ENCODE measurements around the gene PRELID1. TPM values are rescaled to one million over a fixed set of nuclear protein-coding genes. Genes with fewer than 3 reads are reported as not detected.
"Not testable (repeated sequence)": the region's sequence is repeated elsewhere in the genome, so short reads cannot be mapped to it uniquely, and the experiment has no call there.

Gene PRELID1
- total and polyA plus RNA-seq, 7 experiments from 2014 or later = 49.0 to 177 (median 84.5) TPM

GRCh38 chr5:177339107-177339638 is 35.6 kb downstream of the PRELID1 start:
- Histone ChIP-seq H3K27ac (ENCODE audit: low read depth, low read length) (no peak overlapping the region), H3K27me3 (ENCODE audit: control insufficient read depth in 2 of 2, insufficient read depth in 2 of 2, low read length in 2 of 2) (no peaks in the 10 kb centered on the region), H3K4me1 (ENCODE audit: control insufficient read depth in 2 of 2, insufficient read depth in 2 of 2, low read length in 2 of 2) (no peaks in the 10 kb centered on the region), H3K4me3 (ENCODE audit: low read length) (no peak overlapping the region), H3K9me3 (ENCODE audit: control insufficient read depth in 2 of 3, low read length in 3 of 3) (no peaks in the 10 kb centered on the region), H3K36me3 (ENCODE audit: control insufficient read depth in 2 of 3, insufficient read depth in 3 of 3, low read length in 3 of 3) (peaks cover 7 to 77% (median 38%) of the 10 kb centered on the region in 3 experiments)
- H3K27me3 Mint-ChIP-seq = no peaks in the 10 kb centered on the region
- intact Hi-C loops (cut with micrococcal nuclease) = no loop called here
- H3K9me3 Mint-ChIP-seq = peaks cover 0 to 3% (median 0%) of the 10 kb centered on the region in 11 donors
- peaks cover 5 to 25% (median 23%) of the 10 kb centered on the region in 7 donors for H3K4me1 Mint-ChIP-seq
- H3K36me3 Mint-ChIP-seq = peaks cover 14 to 47% (median 27%) of the 10 kb centered on the region in 5 donors
- ATAC-seq (no peak), DNase-seq (no peak)
- no peak overlapping the region for H3K4me3 Mint-ChIP-seq
- POLR2A ChIA-PET = no interaction called here
- CTCF ChIA-PET = no interaction called here
- peak overlapping the region in 2 of 9 donors; percentile 32 to 33 for H3K27ac Mint-ChIP-seq

- H3K27me3 ChIP-seq (ENCODE audit: control insufficient read depth in 2 of 2, insufficient read depth in 2 of 2, low read length in 2 of 2); intact Hi-C loops (cut with micrococcal nuclease); DNase-seq; H3K9me3 ChIP-seq (ENCODE audit: control insufficient read depth in 2 of 3, low read length in 3 of 3); H3K4me1 ChIP-seq (ENCODE audit: control insufficient read depth in 2 of 2, insufficient read depth in 2 of 2, low read length in 2 of 2); ATAC-seq; H3K27ac Mint-ChIP-seq; CTCF ChIA-PET; H3K9me3 Mint-ChIP-seq; H3K27ac ChIP-seq (ENCODE audit: low read depth, low read length); H3K4me3 Mint-ChIP-seq; POLR2A ChIA-PET; H3K4me3 ChIP-seq (ENCODE audit: low read length); H3K27me3 Mint-ChIP-seq: not testable (repeated sequence)
- H3K36me3 Mint-ChIP-seq = peaks cover 13 to 37% (median 17%) of the 10 kb centered on the region in 5 donors
- H3K4me1 Mint-ChIP-seq = peaks cover 18 to 44% (median 43%) of the 10 kb centered on the region in 7 donors
- peaks cover 7 to 60% (median 8%) of the 10 kb centered on the region in 3 experiments for H3K36me3 ChIP-seq (ENCODE audit: control insufficient read depth in 2 of 3, insufficient read depth in 3 of 3, low read length in 3 of 3)
Measured at GRCh38 chr5:177343000-177343399, 39.4 kb downstream of the PRELID1 start.

GRCh38 chr5:177343777-177344176 is 40.2 kb downstream of the PRELID1 start:
- Mint-ChIP-seq H3K27ac (peak overlapping the region in 1 of 9 donors; percentile 57), H3K4me1 (peaks cover 18 to 44% (median 44%) of the 10 kb centered on the region in 7 donors), H3K9me3 (peaks cover 0 to 3% (median 0%) of the 10 kb centered on the region in 11 donors), H3K27me3 (no peaks in the 10 kb centered on the region), H3K4me3 (peak overlapping the region in 2 of 10 donors; percentile 6 to 18), H3K36me3 (peaks cover 13 to 37% (median 17%) of the 10 kb centered on the region in 5 donors)
- Histone ChIP-seq H3K4me1 (ENCODE audit: control insufficient read depth in 2 of 2, insufficient read depth in 2 of 2, low read length in 2 of 2) (peaks cover 8 to 9% of the 10 kb centered on the region in 2 donors), H3K27ac (ENCODE audit: low read depth, low read length) (no peak overlapping the region), H3K36me3 (ENCODE audit: control insufficient read depth in 2 of 3, insufficient read depth in 3 of 3, low read length in 3 of 3) (peaks cover 6 to 52% (median 7%) of the 10 kb centered on the region in 3 experiments), H3K27me3 (ENCODE audit: control insufficient read depth in 2 of 2, insufficient read depth in 2 of 2, low read length in 2 of 2) (no peaks in the 10 kb centered on the region), H3K9me3 (ENCODE audit: control insufficient read depth in 2 of 3, low read length in 3 of 3) (no peaks in the 10 kb centered on the region), H3K4me3 (ENCODE audit: low read length) (no peak overlapping the region)
- DNase-seq = no peak
- ChIA-PET CTCF (interaction anchor here (0.7 to 0.8 kb wide), 2 partner anchors 26 to 776 kb away, joined by 3 read pairs; no protein-coding TSS in a partner anchor), POLR2A (interaction anchor here (1.1 kb wide), 1 partner anchor 12 kb away, joined by 4 read pairs; no protein-coding TSS in a partner anchor)
- no peak for ATAC-seq
- intact Hi-C loops (cut with micrococcal nuclease) = no loop called here

GRCh38 chr5:177344891-177345290 is 41.3 kb downstream of the PRELID1 start:
- Mint-ChIP-seq H3K9me3 (peaks cover 0 to 1% (median 0%) of the 10 kb centered on the region in 11 donors), H3K4me3 (peak overlapping the region in 1 of 10 donors; percentile 48), H3K4me1 (peaks cover 25 to 49% (median 46%) of the 10 kb centered on the region in 7 donors), H3K27me3 (no peaks in the 10 kb centered on the region), H3K36me3 (peaks cover 10 to 38% (median 19%) of the 10 kb centered on the region in 5 donors), H3K27ac (no peak overlapping the region)
- POLR2A ChIA-PET = no interaction called here
- CTCF ChIA-PET = no interaction called here
- no peak for ATAC-seq
- Histone ChIP-seq H3K9me3 (ENCODE audit: control insufficient read depth in 2 of 3, low read length in 3 of 3) (no peaks in the 10 kb centered on the region), H3K27me3 (ENCODE audit: control insufficient read depth in 2 of 2, insufficient read depth in 2 of 2, low read length in 2 of 2) (no peaks in the 10 kb centered on the region), H3K4me1 (ENCODE audit: control insufficient read depth in 2 of 2, insufficient read depth in 2 of 2, low read length in 2 of 2) (peaks cover 16 to 19% of the 10 kb centered on the region in 2 donors), H3K4me3 (ENCODE audit: low read length) (no peak overlapping the region), H3K27ac (ENCODE audit: low read depth, low read length) (no peak overlapping the region), H3K36me3 (ENCODE audit: control insufficient read depth in 2 of 3, insufficient read depth in 3 of 3, low read length in 3 of 3) (peaks cover 6 to 50% (median 7%) of the 10 kb centered on the region in 3 experiments)
- no peak for DNase-seq
- intact Hi-C loops (cut with micrococcal nuclease) = no loop called here

GRCh38 chr5:177346820-177347219 is 43.2 kb downstream of the PRELID1 start:
- Histone ChIP-seq H3K4me3 (ENCODE audit: low read length) (no peak overlapping the region), H3K4me1 (ENCODE audit: control insufficient read depth in 2 of 2, insufficient read depth in 2 of 2, low read length in 2 of 2) (peaks cover 29 to 31% of the 10 kb centered on the region in 2 donors), H3K36me3 (ENCODE audit: control insufficient read depth in 2 of 3, insufficient read depth in 3 of 3, low read length in 3 of 3) (peaks cover 2 to 49% (median 5%) of the 10 kb centered on the region in 3 experiments), H3K27me3 (ENCODE audit: control insufficient read depth in 2 of 2, insufficient read depth in 2 of 2, low read length in 2 of 2) (no peaks in the 10 kb centered on the region), H3K27ac (ENCODE audit: low read depth, low read length) (no peak overlapping the region), H3K9me3 (ENCODE audit: control insufficient read depth in 2 of 3, low read length in 3 of 3) (no peaks in the 10 kb centered on the region)
- Mint-ChIP-seq H3K4me1 (peaks cover 36 to 58% (median 54%) of the 10 kb centered on the region in 7 donors), H3K36me3 (peaks cover 8 to 30% (median 12%) of the 10 kb centered on the region in 5 donors), H3K27ac (peak overlapping the region in 3 of 9 donors; percentile 29 to 38 (median 32)), H3K4me3 (peak overlapping the region in 6 of 10 donors; percentile 16 to 65 (median 30)), H3K27me3 (no peaks in the 10 kb centered on the region), H3K9me3 (no peaks in the 10 kb centered on the region)
- ChIA-PET CTCF (interaction anchor here (1.3 kb wide), 1 partner anchor 37 kb away, joined by 3 read pairs; no protein-coding TSS in a partner anchor), POLR2A (interaction anchor here (1.1 kb wide), 2 partner anchors 24 to 170 kb away, joined by 3 read pairs; no protein-coding TSS in a partner anchor)
- intact Hi-C loops (cut with micrococcal nuclease) = no loop called here
- no peak for DNase-seq
- ATAC-seq = no peak

GRCh38 chr5:177347699-177348098 is 44.1 kb downstream of the PRELID1 start:
- Mint-ChIP-seq H3K9me3 (no peaks in the 10 kb centered on the region), H3K4me3 (peak overlapping the region in 7 of 10 donors; percentile 7 to 59 (median 23)), H3K36me3 (peaks cover 8 to 29% (median 11%) of the 10 kb centered on the region in 5 donors), H3K27ac (no peak overlapping the region), H3K4me1 (peaks cover 43 to 62% (median 57%) of the 10 kb centered on the region in 7 donors), H3K27me3 (no peaks in the 10 kb centered on the region)
- ChIA-PET POLR2A (interaction anchor here (1.1 kb wide), 1 partner anchor 23 kb away, joined by 3 read pairs; no protein-coding TSS in a partner anchor), CTCF (no interaction called here)
- DNase-seq = no peak
- H3K27me3 ChIP-seq (ENCODE audit: control insufficient read depth in 2 of 2, insufficient read depth in 2 of 2, low read length in 2 of 2) = no peaks in the 10 kb centered on the region
- H3K4me3 ChIP-seq (ENCODE audit: low read length) = no peak overlapping the region
- intact Hi-C loops (cut with micrococcal nuclease) = no loop called here
- no peaks in the 10 kb centered on the region for H3K9me3 ChIP-seq (ENCODE audit: control insufficient read depth in 2 of 3, low read length in 3 of 3)
- H3K27ac ChIP-seq (ENCODE audit: low read depth, low read length) = no peak overlapping the region
- peaks cover 0 to 48% (median 5%) of the 10 kb centered on the region in 3 experiments for H3K36me3 ChIP-seq (ENCODE audit: control insufficient read depth in 2 of 3, insufficient read depth in 3 of 3, low read length in 3 of 3)
- peaks cover 29 to 35% of the 10 kb centered on the region in 2 donors for H3K4me1 ChIP-seq (ENCODE audit: control insufficient read depth in 2 of 2, insufficient read depth in 2 of 2, low read length in 2 of 2)
- no peak for ATAC-seq
